ENCODE measurements around the gene CCDC74B. TPM values are rescaled to one million over a fixed set of nuclear protein-coding genes. Genes with fewer than 3 reads are reported as not detected.

CCDC74B gene
- total and polyA plus RNA-seq, 2 of the 8 experiments (the other 6 are each of a cell fraction or from before 2014, with no cell fraction given), result 6.4 to 6.7 TPM

DNA sequence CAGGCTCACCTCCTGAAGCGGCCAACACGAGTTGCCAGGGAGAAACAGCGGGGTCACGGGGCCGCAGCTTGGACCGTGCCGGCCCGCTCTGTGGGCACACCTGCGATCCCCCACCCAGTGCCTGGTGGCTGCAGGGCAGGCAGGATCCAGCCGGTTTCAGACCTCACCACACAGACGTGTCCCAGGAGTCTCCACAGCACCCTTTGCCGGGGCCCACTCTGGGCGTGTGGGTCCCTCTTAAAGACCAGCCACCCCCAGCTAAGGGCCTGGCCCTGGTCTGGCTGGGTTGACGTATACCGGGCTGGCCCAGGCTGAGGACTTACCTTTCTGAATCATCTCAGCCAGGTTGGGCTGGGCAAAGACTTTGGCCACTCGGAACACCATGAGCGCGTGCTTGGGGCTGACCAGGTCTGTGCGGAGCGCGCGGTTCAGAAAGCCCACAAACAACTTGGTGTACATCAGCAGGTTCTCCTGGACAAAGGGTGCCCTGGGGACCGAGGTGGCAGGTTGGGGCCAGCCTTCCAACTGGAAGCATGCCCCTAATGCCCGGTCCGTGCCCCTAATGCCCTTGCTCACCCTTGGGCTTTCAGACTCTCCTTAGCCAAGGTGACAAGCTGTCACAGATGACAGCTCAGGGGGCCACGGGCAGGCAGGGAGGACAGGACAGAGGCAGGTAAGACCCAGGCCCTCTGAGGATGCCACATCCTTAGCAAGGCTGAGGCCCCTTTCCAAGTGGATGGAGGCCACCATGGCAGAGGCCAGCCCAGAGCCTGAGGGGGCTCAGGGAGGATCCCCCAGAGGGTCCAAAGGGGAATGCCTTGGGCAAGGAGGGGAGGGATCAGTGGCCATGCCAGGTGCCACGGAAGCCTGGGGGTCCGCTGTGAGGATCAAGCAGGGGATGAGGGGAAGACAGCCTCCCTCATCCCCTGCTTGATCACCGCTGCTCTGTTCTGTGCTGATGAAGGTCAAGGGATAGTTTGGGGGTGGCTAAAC, 10.2 kb upstream of the CCDC74B start:
- FAIRE-seq (no peak), DNase-seq (ENCODE audit: low read depth in 1 of 2, low spot score in 2 of 2) (no peak)
- H2BK20ac ChIP-seq (ENCODE audit: low read length), result no peak overlapping the region
- H3K9me3 ChIP-seq (ENCODE audit: insufficient read depth in 2 of 2, low read depth in 1 of 2, low read length in 1 of 2), result no peaks in the 10 kb centered on the region
- no peak overlapping the region for H2BK15ac ChIP-seq (ENCODE audit: low read length)
- no peak overlapping the region for H2AFZ ChIP-seq (ENCODE audit: low read length)
- ChIA-PET POLR2A (ENCODE audit: partially characterized antibody) (interaction anchor here (0.9 kb wide), 1 partner anchor 181 kb away, joined by 3 read pairs; no protein-coding TSS in a partner anchor), CTCF (ENCODE audit: partially characterized antibody) (interaction anchor here (1.0 to 1.1 kb wide), 3 partner anchors 22 to 178 kb away, joined by 3 to 5 read pairs (median 4); no protein-coding TSS in a partner anchor)
- H3K18ac ChIP-seq (ENCODE audit: extremely low read depth, low read length), result no peak overlapping the region
- no peak overlapping the region for H3K27ac ChIP-seq (ENCODE audit: low read depth, low read length)
- no peaks in the 10 kb centered on the region for H3K79me1 ChIP-seq (ENCODE audit: low read depth, low read length)
- no peak for TF ChIP-seq KDM4A (IDR thresholded peaks at IDR 0.05; ENCODE audit: low read depth, low read length, severe bottlenecking)
- no peak for TF ChIP-seq EP300 (IDR thresholded peaks at IDR 0.05; ENCODE audit: borderline replicate concordance in 1 of 2, low read depth in 2 of 2, low read length in 2 of 2)
- no peak for TF ChIP-seq JUN (IDR thresholded peaks at IDR 0.05; ENCODE audit: low read depth, low read length)
- TF ChIP-seq RAD21 (IDR thresholded peaks at IDR 0.05 in 1 of 2, conservative IDR thresholded peaks at IDR 0.05 in 1 of 2; ENCODE audit: low read depth in 2 of 2, low read length in 2 of 2), result no peak
- TF ChIP-seq POLR2A (IDR thresholded peaks at IDR 0.05; ENCODE audit: control extremely low read depth in 1 of 2, low read depth in 2 of 2, low read length in 2 of 2), result no peak
- no peak for TF ChIP-seq CTBP2 (IDR thresholded peaks at IDR 0.05; ENCODE audit: borderline replicate concordance, insufficient read depth, insufficient read length, low read length)
- no peak for TF ChIP-seq RNF2 (IDR thresholded peaks at IDR 0.05; ENCODE audit: borderline replicate concordance, low read depth, low read length, missing control alignments, poor library complexity, severe bottlenecking)
- TF ChIP-seq CHD1 (IDR thresholded peaks at IDR 0.05; ENCODE audit: low read depth, low read length), result no peak
- TF ChIP-seq PHF8 (conservative IDR thresholded peaks at IDR 0.05; ENCODE audit: low read depth, low read length), result no peak
- no peak overlapping the region for H4K8ac ChIP-seq (ENCODE audit: extremely low read depth, insufficient read depth, low read length)
- no peaks in the 10 kb centered on the region for H3K27me3 ChIP-seq (replicated peaks in 1 of 4; ENCODE audit: control insufficient read depth in 3 of 4, extremely low read depth in 1 of 4, insufficient read depth in 3 of 4, low read length in 3 of 4)
- H4K91ac ChIP-seq (replicated peaks; ENCODE audit: insufficient read length, low read length), result no peak overlapping the region
- H3K9ac ChIP-seq (replicated peaks in 1 of 4; ENCODE audit: extremely low read depth in 1 of 4, low read depth in 3 of 4, low read length in 3 of 4), result no peak overlapping the region
- 93% methylated on average over 24 of the region's 29 CpGs; no CpG with 5 or more reads in 1 of the 2 experiments for WGBS, 2 experiments (ENCODE audit: extremely low coverage in 1 of 2, insufficient coverage in 1 of 2, insufficient read length in 1 of 2, insufficient replicate concordance in 2 of 2, low coverage in 1 of 2, low lambda C conversion rate in 2 of 2, missing lambda C conversion rate in 1 of 2)
- no peaks in the 10 kb centered on the region for H3K4me1 ChIP-seq (replicated peaks in 1 of 4; ENCODE audit: control insufficient read depth in 3 of 4, insufficient read depth in 4 of 4, low read length in 3 of 4)
- no peak overlapping the region for H4K5ac ChIP-seq (ENCODE audit: insufficient read length, low read depth, low read length)
- no peak overlapping the region for H2BK120ac ChIP-seq (replicated peaks; ENCODE audit: low read depth, low read length)
- no peak overlapping the region for H3K23ac ChIP-seq (ENCODE audit: insufficient read length)
- H3K56ac ChIP-seq (replicated peaks; ENCODE audit: insufficient read length, low read depth, low read length), result no peak overlapping the region
- no peaks in the 10 kb centered on the region for H4K20me1 ChIP-seq (replicated peaks in 1 of 2; ENCODE audit: control insufficient read depth in 1 of 2, insufficient read depth in 2 of 2, low read length in 2 of 2)
- H3K4ac ChIP-seq (replicated peaks; ENCODE audit: insufficient read length, low read depth, low read length), result no peak overlapping the region
- H3K4me3 ChIP-seq (ENCODE audit: extremely low read depth in 1 of 4, insufficient read depth in 2 of 4, low read depth in 3 of 4, low read length in 4 of 4), result no peak overlapping the region
- no peak overlapping the region for H2AK5ac ChIP-seq (ENCODE audit: low read depth, low read length)
- H3K23me2 ChIP-seq (ENCODE audit: low read depth, low read length), result no peaks in the 10 kb centered on the region
- H2BK12ac ChIP-seq (ENCODE audit: low read depth, low read length), result no peak overlapping the region
- H3K36me3 ChIP-seq (ENCODE audit: control insufficient read depth in 2 of 4, insufficient read depth in 4 of 4, low read length in 3 of 4), result peaks cover 3 to 32% (median 14%) of the 10 kb centered on the region in 4 experiments; a peak in 5 of 8 replicates
- H3K14ac ChIP-seq (ENCODE audit: insufficient read length), result no peak overlapping the region
- H2BK5ac ChIP-seq (ENCODE audit: low read depth, low read length), result no peak overlapping the region
- no peaks in the 10 kb centered on the region for H3K79me2 ChIP-seq (ENCODE audit: control insufficient read depth in 1 of 2, insufficient read depth in 2 of 2, low read length in 2 of 2)
- no peak overlapping the region for H3K4me2 ChIP-seq (ENCODE audit: insufficient read depth in 1 of 2, low read depth in 2 of 2, low read length in 2 of 2)

Data from H1 (cell line).